ENCODE measurements around the gene OSBPL2.

GRCh38 chr20:62273416-62273815 lies 35.1 kb downstream of the OSBPL2 start:
- no peak for TF ChIP-seq CTCF (IDR thresholded peaks at IDR 0.05)
- no peak for TF ChIP-seq EZH2 (IDR thresholded peaks at IDR 0.05; ENCODE audit: borderline replicate concordance, insufficient read depth, low read depth, low read length, poor library complexity, severe bottlenecking)
